Brain microvascular endothelial cell (primary cell): ENCODE data around the gene SEC23A.
"Not testable (repeated sequence)": the region's sequence is repeated elsewhere in the genome, so short reads cannot be mapped to it uniquely, and the experiment has no call there.

Source experiments
- DNase-seq: peaks from one replicate; pipeline ENCODE4 v3.0.0-alpha.2; 2020
- H3K27ac ChIP-seq: fragments of 250-450 bp; sonication (Bioruptor Pico); 2 replicates; pipeline ENCODE4 v1.5.1; 2020; ENCODE audit warnings: mild to moderate bottlenecking, moderate library complexity
- H3K27me3 ChIP-seq: fragments of 250-450 bp; sonication (Bioruptor Pico); replicated peaks from 2 replicates; pipeline ENCODE4 v1.5.1; 2020; ENCODE audit warnings: mild to moderate bottlenecking
- H3K36me3 ChIP-seq: fragments of 250-450 bp; sonication (Bioruptor Pico); replicated peaks from 2 replicates; pipeline ENCODE4 v1.5.1; 2020; ENCODE audit warnings: mild to moderate bottlenecking
- H3K4me3 ChIP-seq: 2 replicates; pipeline ENCODE4 v1.5.1; 2011; ENCODE audit warnings: low read depth, mild to moderate bottlenecking, control low read depth, low read length, moderate library complexity
- in situ Hi-C: cut with HindIII; loops from 2 replicates; pipeline ENCODE4 v1.10.0; 2017; ENCODE audit warnings: low sequenced_read_pairs, low pct_ligation_motif_present
- TF ChIP-seq, protein P1 (sequence below): IDR thresholded peaks from 2 replicates; pipeline ENCODE4 v1.5.1; 2011; ENCODE audit warnings: low read depth, mild to moderate bottlenecking, moderate library complexity, low read length, control low read depth, inconsistent platforms; ENCODE audit errors: missing control alignments

Gene SEC23A

DNA sequence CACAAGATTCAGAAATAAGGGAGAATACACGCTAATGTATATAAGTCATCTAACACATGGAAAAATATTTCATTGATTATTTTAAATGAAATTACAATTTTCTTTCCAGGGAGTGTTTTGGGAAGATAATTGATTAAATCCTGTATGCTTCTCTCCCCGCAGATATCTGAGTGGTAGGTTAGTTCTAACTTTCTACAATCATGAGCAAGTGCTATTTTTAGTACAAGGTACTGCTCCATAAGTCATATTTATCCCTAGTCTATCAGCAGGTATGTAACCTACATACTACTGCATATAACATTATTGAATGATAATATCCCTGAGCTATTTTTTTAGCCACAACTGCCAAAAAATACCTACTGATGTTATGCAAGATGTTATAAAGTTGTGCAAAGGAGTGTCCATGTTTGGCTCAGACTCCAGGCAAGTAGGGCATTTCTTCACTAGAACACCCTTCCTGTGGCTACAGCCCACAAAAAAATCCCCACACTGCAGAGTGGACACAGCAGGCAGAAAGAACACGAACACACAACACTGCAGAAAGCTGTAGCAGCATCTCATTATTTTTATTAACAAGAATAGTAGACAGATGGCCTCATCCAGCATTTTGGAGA, 87.0 kb downstream of the SEC23A start:
- Histone ChIP-seq H3K27me3 (no peaks in the 10 kb centered on the region), H3K4me3 (no peak overlapping the region), H3K27ac (no peak overlapping the region), H3K36me3 (peaks cover 12% of the 10 kb centered on the region)
- in situ Hi-C loops, result no loop called here
- no peak for DNase-seq
- TF ChIP-seq, protein P1, sequence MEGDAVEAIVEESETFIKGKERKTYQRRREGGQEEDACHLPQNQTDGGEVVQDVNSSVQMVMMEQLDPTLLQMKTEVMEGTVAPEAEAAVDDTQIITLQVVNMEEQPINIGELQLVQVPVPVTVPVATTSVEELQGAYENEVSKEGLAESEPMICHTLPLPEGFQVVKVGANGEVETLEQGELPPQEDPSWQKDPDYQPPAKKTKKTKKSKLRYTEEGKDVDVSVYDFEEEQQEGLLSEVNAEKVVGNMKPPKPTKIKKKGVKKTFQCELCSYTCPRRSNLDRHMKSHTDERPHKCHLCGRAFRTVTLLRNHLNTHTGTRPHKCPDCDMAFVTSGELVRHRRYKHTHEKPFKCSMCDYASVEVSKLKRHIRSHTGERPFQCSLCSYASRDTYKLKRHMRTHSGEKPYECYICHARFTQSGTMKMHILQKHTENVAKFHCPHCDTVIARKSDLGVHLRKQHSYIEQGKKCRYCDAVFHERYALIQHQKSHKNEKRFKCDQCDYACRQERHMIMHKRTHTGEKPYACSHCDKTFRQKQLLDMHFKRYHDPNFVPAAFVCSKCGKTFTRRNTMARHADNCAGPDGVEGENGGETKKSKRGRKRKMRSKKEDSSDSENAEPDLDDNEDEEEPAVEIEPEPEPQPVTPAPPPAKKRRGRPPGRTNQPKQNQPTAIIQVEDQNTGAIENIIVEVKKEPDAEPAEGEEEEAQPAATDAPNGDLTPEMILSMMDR, result no peak

DNA sequence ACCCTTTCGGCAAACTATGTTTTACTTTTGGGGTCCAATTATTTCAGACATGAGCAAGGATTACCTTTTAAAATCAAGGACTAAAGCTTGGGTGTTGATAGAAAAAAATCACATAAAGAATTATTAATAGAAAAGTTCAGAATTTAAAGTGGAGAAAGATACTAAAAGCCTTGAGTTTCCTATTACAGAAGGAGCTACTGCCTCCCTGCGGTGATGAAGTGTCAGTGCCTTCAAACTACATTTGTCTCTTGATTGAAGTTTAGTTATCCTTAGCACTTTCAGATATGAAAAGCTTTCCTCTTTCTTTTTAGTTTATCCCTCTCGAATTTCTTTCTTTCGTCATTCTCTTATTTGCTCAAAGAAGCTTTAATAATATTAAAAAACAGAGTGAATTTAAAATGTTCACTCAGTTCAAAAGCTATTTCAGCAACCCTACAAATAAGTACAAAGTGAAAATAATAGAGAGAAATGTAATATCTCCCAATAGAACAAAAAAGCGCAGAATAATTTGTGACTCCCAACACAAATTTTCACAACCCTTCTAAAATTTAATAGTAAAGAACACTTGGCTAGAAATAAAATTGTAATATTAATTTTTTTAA, 87.6 kb downstream of the SEC23A start:
- no peaks in the 10 kb centered on the region for H3K27me3 ChIP-seq
- H3K27ac ChIP-seq, result no peak overlapping the region
- DNase-seq, result peak; percentile 26
- in situ Hi-C loops, result no loop called here
- peaks cover 12% of the 10 kb centered on the region for H3K36me3 ChIP-seq
- H3K4me3 ChIP-seq, result no peak overlapping the region
- TF ChIP-seq, protein P1, result peak; percentile 82

DNA sequence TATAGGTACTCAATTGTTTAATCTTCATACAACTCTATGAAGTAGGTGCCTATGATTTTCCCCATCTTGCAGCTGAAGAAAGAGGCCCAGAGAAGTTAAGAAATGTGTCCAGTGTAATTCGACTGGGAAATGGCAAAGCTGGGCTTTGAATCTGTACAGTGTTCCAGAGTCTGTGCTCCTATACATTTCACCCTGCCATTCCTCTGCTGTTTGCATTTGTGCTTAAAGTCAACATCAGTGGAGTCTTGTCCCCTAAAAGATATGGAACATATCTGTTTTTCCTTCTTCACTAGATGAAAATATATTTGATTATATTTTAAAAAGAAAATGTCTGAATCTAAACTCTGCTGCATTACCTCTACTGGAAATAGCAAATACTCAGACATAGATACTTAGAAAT, 88.6 kb downstream of the SEC23A start:
- TF ChIP-seq, protein P1, result no peak
- no peak overlapping the region for H3K27ac ChIP-seq
- in situ Hi-C loops, result no loop called here
- peaks cover 12% of the 10 kb centered on the region for H3K36me3 ChIP-seq
- H3K27me3 ChIP-seq, result no peaks in the 10 kb centered on the region
- no peak overlapping the region for H3K4me3 ChIP-seq
- no peak for DNase-seq

DNA sequence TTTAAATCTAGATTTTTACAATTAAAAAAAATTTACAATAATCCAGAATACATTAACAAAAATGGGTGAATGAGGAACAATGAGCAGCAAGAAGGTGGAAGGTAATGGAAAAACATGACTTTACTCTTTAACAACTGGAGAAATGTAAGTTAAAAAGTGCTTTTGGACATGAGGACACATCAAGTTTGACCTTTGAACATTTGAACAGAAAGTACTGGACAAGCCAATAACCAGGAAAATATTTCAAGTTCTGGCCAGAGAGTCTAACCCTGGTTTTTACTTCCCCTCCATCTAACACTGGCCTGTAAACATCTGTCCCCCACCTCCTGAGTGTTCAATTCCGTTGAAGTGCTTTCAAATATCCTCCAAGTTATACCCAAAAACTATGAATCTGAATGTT, 94.1 kb downstream of the SEC23A start:
- in situ Hi-C loops, result not testable (repeated sequence)

DNA sequence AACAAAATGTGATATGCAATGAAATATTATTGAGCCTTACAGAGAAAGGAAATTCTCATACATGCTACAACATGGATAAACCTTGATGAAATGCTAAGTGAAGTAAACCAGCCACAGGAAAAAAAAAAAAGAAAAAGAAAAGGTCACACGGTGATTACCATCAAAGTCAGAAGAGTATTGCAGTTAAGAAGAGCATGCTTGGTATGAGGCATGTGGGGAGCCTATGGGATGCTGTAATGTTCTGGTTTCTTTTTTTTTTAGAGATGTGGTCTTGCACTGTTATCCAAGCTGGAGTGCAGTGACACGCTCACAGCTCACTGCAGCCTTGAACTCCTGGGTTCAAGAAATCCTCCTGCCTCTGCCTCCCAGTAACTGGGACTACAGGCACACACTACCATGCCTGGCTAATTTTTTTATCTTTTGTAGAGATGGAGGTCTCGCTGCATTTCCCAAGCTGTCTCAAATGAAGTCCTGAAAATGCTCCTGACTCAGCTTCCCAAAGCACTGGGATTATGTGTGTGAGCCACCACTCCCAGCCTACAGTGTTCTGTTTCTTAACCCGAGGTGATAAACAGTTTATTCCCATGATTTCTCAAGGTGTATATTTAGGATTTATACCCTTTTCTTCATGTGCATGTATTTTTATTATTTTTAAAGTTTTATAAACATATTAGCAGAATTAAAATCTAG, 96.2 kb downstream of the SEC23A start:
- H3K27ac ChIP-seq, result no peak overlapping the region
- no peaks in the 10 kb centered on the region for H3K27me3 ChIP-seq
- H3K4me3 ChIP-seq, result no peak overlapping the region
- TF ChIP-seq, protein P1, result no peak
- in situ Hi-C loops, result no loop called here
- no peak for DNase-seq
- peaks cover 3% of the 10 kb centered on the region for H3K36me3 ChIP-seq

More for the DNA sequence above, 94.1 kb downstream of the SEC23A start:
- not testable (repeated sequence) for H3K27me3 ChIP-seq, H3K36me3 ChIP-seq, H3K27ac ChIP-seq, H3K4me3 ChIP-seq, DNase-seq

DNA sequence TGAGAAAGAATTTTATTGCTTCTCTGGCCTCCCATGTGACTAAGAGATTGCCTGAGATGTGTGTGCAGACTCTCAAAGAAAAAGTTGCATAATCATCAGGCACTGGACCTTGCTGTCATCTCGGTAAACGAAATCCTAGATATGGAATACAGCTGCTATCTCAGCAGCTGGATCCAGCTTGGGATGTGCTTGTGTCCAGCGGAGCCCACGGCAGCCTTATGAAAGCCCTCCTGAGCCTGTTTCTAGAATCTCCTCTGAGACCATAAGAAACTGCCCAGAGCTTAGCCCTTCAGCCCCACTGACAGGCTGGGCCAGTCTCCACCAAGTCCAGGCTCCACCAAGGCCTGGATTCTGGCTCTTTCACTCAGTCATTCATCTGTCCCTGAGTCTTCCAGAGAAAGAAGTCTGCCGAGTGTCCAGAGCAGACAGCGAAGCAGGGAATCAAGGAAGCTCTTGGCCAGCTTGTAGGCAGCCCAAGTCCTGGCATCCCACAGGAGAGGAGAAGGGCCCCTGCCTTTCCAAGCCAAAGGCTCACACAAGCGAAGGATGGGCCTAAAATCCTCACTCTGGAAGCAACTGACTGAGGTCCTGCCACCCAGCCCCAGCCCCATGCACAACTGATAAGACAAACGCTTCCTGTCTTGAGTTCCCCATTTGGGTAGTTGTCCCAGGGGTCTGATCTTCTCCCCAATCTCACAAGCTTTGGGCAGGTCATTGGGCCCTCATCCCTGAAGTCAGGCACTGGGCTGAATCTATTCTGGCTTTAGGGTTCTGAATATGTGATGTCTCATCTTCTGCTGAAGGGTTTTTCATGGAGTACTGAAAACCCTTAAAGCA, 97.8 kb downstream of the SEC23A start:
- no peak overlapping the region for H3K4me3 ChIP-seq
- no peak overlapping the region for H3K27ac ChIP-seq
- DNase-seq, result no peak
- no peaks in the 10 kb centered on the region for H3K36me3 ChIP-seq
- H3K27me3 ChIP-seq, result no peaks in the 10 kb centered on the region
- in situ Hi-C loops, result no loop called here
- TF ChIP-seq, protein P1, result no peak
